ENCODE measurements around the gene GRID2IP. TPM values are rescaled to one million over a fixed set of nuclear protein-coding genes. Genes with fewer than 3 reads are reported as not detected.

GRID2IP gene
- total RNA-seq, 2 experiments from 2014 or later, result 0.28 to 0.53 TPM

- POLR2A ChIA-PET, result interaction anchor here (1.0 kb wide), 1 partner anchor 46 kb away, joined by 3 read pairs; no protein-coding TSS in a partner anchor
- H3K36me3 Mint-ChIP-seq, result no peaks in the 10 kb centered on the region
- no peak for DNase-seq
- H3K4me3 Mint-ChIP-seq, result no peak overlapping the region
- peaks cover 41% of the 10 kb centered on the region for H3K27me3 Mint-ChIP-seq
- H3K4me1 Mint-ChIP-seq, result peaks cover 11% of the 10 kb centered on the region
- no peak for ATAC-seq (ENCODE audit: low read depth)
- H3K9me3 Mint-ChIP-seq, result no peaks in the 10 kb centered on the region
- H3K27ac Mint-ChIP-seq, result no peak overlapping the region
Measured at GRCh38 chr7:6528401-6529130, 22.7 kb downstream of the GRID2IP start.

DNA sequence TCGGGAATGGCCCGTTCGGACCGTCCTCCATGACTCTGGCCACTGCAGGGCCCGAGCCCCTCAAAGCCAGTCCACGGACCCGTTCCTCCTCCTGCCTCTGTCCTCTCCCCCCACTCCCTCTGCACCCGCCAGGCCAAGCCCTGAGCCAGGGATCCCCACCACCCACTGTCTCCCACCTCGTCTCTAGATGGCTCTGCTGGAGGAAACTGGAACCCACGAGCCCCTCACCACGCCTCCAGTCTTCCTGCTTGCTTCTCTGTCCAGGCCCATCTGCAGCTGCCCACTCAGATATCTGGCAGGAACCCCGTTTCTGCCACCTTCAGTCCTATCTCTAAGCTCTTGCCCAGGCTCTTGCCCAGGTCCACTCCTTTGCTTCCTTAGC is 24.3 kb downstream of the GRID2IP start:
- Mint-ChIP-seq H3K4me3 (peak overlapping the region; percentile 71), H3K27ac (no peak overlapping the region), H3K9me3 (no peaks in the 10 kb centered on the region), H3K27me3 (peaks cover 37% of the 10 kb centered on the region), H3K36me3 (no peaks in the 10 kb centered on the region), H3K4me1 (peaks cover 11% of the 10 kb centered on the region)
- POLR2A ChIA-PET, result interaction anchor here (1.0 to 1.1 kb wide), 2 partner anchors 9 to 34 kb away, joined by 3 read pairs; no protein-coding TSS in a partner anchor
- ATAC-seq (ENCODE audit: low read depth) (no peak), DNase-seq (no peak)

DNA sequence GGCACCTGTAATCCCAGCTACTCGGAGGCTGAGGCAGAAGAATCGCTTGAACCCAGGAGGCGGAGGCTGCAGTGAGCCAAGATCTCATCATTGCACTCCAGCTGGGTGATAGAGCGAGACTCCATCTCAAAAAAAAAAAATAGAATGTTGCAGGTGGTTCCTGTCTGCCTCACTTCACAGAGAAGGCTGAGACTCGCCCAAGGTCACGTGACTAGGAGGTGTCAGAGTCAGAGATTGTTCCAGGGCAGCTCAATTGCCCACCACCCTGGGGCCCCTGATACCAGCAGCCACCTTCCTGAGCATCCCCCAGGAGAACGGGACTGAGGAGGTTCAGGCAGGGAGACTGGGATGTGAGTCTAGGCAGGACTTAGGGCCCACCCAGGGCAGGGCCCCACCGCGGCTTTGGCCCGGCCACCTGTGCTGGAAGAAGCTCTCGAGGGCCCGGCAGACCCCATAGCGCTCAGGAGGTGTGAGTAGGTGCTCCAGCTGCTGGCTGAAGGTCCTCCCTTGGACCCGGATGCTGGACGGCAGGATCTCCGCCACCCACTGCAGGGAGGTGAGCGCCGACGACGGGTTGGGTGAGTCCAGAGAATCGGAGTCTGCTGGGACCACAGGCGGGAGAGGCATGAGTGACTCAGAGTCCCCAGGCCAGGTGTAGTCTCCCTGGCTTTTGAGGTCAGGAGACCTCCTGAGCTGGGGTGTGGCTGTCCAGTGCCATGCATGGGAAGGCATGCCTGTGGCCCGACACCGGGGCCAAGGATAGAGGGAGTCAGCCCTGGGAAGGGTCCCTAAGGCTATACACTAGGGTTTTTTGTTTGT is 30.9 kb downstream of the GRID2IP start:
- POLR2A ChIA-PET, result interaction anchor here (0.8 kb wide), 1 partner anchor 57 kb away, joined by 4 read pairs; the partner anchor contains the start of gene ZDHHC4
- ATAC-seq (ENCODE audit: low read depth) (no peak), DNase-seq (no peak)
- peaks cover 2% of the 10 kb centered on the region for H3K27me3 Mint-ChIP-seq
- H3K9me3 Mint-ChIP-seq, result no peaks in the 10 kb centered on the region
- H3K4me1 Mint-ChIP-seq, result peaks cover 8% of the 10 kb centered on the region
- H3K4me3 Mint-ChIP-seq, result no peak overlapping the region
- no peaks in the 10 kb centered on the region for H3K36me3 Mint-ChIP-seq
- no peak overlapping the region for H3K27ac Mint-ChIP-seq

GRCh38 chr7:6516387-6516983 is 34.8 kb downstream of the GRID2IP start:
- DNase-seq (peak; percentile 70), ATAC-seq (ENCODE audit: low read depth) (peak; percentile 80)
- Mint-ChIP-seq H3K9me3 (no peaks in the 10 kb centered on the region), H3K4me3 (peak overlapping the region; percentile 79), H3K27ac (peak overlapping the region; percentile 8), H3K4me1 (peaks cover 8% of the 10 kb centered on the region), H3K27me3 (peaks cover 2% of the 10 kb centered on the region), H3K36me3 (no peaks in the 10 kb centered on the region)
- POLR2A ChIA-PET, result no interaction called here

DNA sequence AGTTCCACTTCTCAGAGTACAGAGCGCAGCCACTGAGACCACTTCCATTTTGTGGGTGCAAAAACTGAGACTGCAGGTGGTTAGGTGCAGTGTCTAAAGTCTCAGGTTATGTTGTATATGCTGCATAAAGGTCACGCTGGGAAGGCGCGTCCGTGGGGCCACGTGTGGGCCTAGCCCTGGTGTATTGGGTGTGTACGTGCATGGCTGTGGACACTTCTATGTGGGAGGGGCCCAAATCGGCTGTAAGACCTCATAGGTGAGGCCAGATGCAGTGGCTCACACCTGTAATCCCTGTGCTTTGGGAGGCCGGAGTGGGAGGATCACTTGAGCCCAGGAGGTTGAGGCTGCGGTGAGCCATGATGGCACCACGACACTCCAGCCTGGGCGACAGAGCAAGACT is 37.7 kb downstream of the GRID2IP start:
- POLR2A ChIA-PET, result interaction anchor here (0.6 kb wide), 1 partner anchor 376 kb away, joined by 3 read pairs; no protein-coding TSS in a partner anchor
- no peak for DNase-seq

GRCh38 chr7:6512892-6513291 is 38.4 kb downstream of the GRID2IP start:
- ATAC-seq (ENCODE audit: low read depth) (no peak), DNase-seq (no peak)
- H3K4me3 Mint-ChIP-seq, result no peak overlapping the region
- H3K4me1 Mint-ChIP-seq, result peaks cover 8% of the 10 kb centered on the region
- POLR2A ChIA-PET, result interaction anchor here (0.6 kb wide), 1 partner anchor 377 kb away, joined by 3 read pairs; no protein-coding TSS in a partner anchor
- H3K27me3 Mint-ChIP-seq, result peaks cover 2% of the 10 kb centered on the region
- H3K36me3 Mint-ChIP-seq, result no peaks in the 10 kb centered on the region
- H3K27ac Mint-ChIP-seq, result no peak overlapping the region
- no peaks in the 10 kb centered on the region for H3K9me3 Mint-ChIP-seq

More for the DNA sequence above, 37.7 kb downstream of the GRID2IP start:
- ATAC-seq (ENCODE audit: low read depth), result no peak
- Mint-ChIP-seq H3K36me3 (no peaks in the 10 kb centered on the region), H3K9me3 (no peaks in the 10 kb centered on the region), H3K27ac (no peak overlapping the region), H3K4me1 (peaks cover 8% of the 10 kb centered on the region), H3K4me3 (no peak overlapping the region), H3K27me3 (peaks cover 2% of the 10 kb centered on the region)

- H3K27me3 Mint-ChIP-seq, result no peaks in the 10 kb centered on the region
- no peaks in the 10 kb centered on the region for H3K36me3 Mint-ChIP-seq
- H3K4me3 Mint-ChIP-seq, result no peak overlapping the region
- no peak overlapping the region for H3K27ac Mint-ChIP-seq
- H3K4me1 Mint-ChIP-seq, result no peaks in the 10 kb centered on the region
- ATAC-seq (ENCODE audit: low read depth), result no peak
- no peak for DNase-seq
- POLR2A ChIA-PET, result interaction anchor here (0.6 to 1.3 kb wide), 2 partner anchors 36 to 49 kb away, joined by 3 to 4 read pairs; no protein-coding TSS in a partner anchor
- H3K9me3 Mint-ChIP-seq, result no peaks in the 10 kb centered on the region
Measured at GRCh38 chr7:6510476-6511133, 40.7 kb downstream of the GRID2IP start.

- Mint-ChIP-seq H3K9me3 (no peaks in the 10 kb centered on the region), H3K27me3 (no peaks in the 10 kb centered on the region)
Measured at GRCh38 chr7:6508950-6509349, 42.3 kb downstream of the GRID2IP start.

DNA sequence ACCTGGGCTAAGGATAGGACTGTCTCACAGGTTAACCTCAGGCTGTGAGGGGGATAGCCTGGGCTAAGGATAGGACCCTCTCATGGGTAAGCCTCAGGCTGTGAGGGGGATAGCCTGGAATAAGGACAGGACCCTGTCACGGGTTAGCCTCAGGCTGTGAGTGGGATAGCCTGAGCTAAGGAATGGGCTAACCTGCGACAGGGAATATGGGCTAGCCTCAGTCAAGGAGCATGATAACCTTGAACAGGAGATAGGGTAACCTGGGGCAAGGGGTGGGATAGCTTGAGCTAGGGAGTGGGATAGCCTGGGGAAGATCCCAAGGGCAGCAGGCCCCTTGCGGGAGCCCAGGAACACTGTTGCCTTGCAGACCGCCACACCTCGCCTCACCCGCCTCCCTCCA is 42.7 kb downstream of the GRID2IP start:
- DNase-seq (no peak), ATAC-seq (ENCODE audit: low read depth) (no peak)
- no peaks in the 10 kb centered on the region for H3K27me3 Mint-ChIP-seq
- POLR2A ChIA-PET, result interaction anchor here (0.5 kb wide), 1 partner anchor 53 kb away, joined by 3 read pairs; no protein-coding TSS in a partner anchor
- no peaks in the 10 kb centered on the region for H3K9me3 Mint-ChIP-seq
- H3K36me3 Mint-ChIP-seq, result no peaks in the 10 kb centered on the region
- no peak overlapping the region for H3K4me3 Mint-ChIP-seq
- no peaks in the 10 kb centered on the region for H3K4me1 Mint-ChIP-seq
- no peak overlapping the region for H3K27ac Mint-ChIP-seq

More at GRCh38 chr7:6508950-6509349, 42.3 kb downstream of the GRID2IP start:
- POLR2A ChIA-PET, result interaction anchor here (0.5 kb wide), 1 partner anchor 53 kb away, joined by 3 read pairs; no protein-coding TSS in a partner anchor
- DNase-seq, result no peak
- H3K36me3 Mint-ChIP-seq, result no peaks in the 10 kb centered on the region
- no peak for ATAC-seq (ENCODE audit: low read depth)
- no peaks in the 10 kb centered on the region for H3K4me1 Mint-ChIP-seq
- no peak overlapping the region for H3K4me3 Mint-ChIP-seq
- no peak overlapping the region for H3K27ac Mint-ChIP-seq

GRCh38 chr7:6507906-6508305 is 43.4 kb downstream of the GRID2IP start:
- DNase-seq, result no peak
- POLR2A ChIA-PET, result no interaction called here
- no peaks in the 10 kb centered on the region for H3K4me1 Mint-ChIP-seq
- no peaks in the 10 kb centered on the region for H3K9me3 Mint-ChIP-seq
- no peak for ATAC-seq (ENCODE audit: low read depth)
- H3K27ac Mint-ChIP-seq, result no peak overlapping the region
- no peak overlapping the region for H3K4me3 Mint-ChIP-seq
- no peaks in the 10 kb centered on the region for H3K36me3 Mint-ChIP-seq
- no peaks in the 10 kb centered on the region for H3K27me3 Mint-ChIP-seq

DNA sequence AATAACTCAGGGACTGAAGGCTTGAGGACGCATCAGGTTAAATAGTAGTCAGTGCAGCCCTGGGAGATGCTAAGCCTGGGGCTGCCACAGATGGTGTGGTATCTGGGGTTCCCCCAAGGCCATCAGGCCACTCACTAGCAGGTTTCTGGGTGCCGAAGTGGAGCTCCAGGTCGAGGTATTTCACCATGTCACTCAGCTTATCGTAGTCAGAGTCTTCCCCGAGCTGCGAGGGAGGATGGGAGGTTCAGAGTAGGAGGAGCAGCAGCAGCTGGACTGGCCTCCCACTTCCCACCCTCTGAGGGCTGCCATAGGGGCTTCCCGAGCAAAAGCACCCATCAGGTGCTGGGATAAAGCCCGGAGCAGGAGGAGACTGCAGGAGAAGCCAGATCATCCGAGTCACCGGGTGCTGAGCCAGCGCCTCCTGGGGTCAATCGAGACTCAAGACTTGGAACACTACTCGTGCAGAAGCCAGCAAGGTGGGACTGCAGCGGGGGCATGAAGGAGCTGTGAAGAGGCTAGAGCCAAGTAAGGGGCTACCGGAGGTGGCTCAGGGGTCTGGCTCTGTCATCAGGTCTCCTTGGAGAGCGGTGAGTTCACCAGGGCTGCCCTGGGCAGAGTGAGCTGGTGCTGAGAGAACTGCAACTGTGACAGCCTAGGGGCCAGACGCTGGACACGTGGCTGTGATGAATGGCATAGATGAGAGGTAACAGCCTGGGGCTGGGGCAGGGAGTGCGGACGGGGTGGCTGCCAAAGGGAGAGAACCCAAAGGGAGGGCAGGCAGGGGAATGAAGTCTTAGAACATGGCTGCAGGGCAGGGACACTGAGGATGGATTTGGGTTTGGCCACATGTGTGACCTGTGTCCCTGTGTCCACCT is 45.3 kb downstream of the GRID2IP start:
- POLR2A ChIA-PET, result interaction anchor here (0.7 to 1.0 kb wide), 2 partner anchors 58 to 63 kb away, joined by 3 to 7 read pairs; partner anchors contain the start of gene DAGLB
- H3K27me3 Mint-ChIP-seq, result peaks cover 2% of the 10 kb centered on the region
- H3K27ac Mint-ChIP-seq, result no peak overlapping the region
- no peak for ATAC-seq (ENCODE audit: low read depth)
- H3K36me3 Mint-ChIP-seq, result no peaks in the 10 kb centered on the region
- H3K4me1 Mint-ChIP-seq, result no peaks in the 10 kb centered on the region
- DNase-seq, result no peak
- no peak overlapping the region for H3K4me3 Mint-ChIP-seq
- no peaks in the 10 kb centered on the region for H3K9me3 Mint-ChIP-seq

DNA sequence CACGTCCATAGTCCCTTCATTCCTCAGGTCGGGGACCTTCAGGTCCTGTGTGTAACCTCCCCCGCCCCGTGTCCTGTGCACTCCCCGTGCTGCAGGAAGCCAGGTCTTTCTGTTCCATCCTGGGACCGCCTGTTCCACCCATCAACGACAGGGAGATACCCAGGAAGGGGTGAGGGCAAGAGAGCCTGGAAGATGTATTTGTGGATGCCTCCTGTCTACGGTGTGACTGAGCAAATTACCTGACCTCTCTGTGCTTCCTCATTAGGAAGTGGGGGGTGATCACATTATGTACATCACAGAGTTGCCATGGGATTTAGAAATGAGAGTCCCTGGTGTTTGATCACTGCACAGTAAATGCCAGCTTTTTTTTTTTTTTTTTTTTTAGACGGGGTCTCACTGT is 46.3 kb downstream of the GRID2IP start:
- H3K27ac Mint-ChIP-seq, result peak overlapping the region; percentile 95
- no peaks in the 10 kb centered on the region for H3K36me3 Mint-ChIP-seq
- no peak for ATAC-seq (ENCODE audit: low read depth)
- no peak for DNase-seq
- H3K27me3 Mint-ChIP-seq, result peaks cover 2% of the 10 kb centered on the region
- H3K4me3 Mint-ChIP-seq, result peak overlapping the region; percentile 97
- no peaks in the 10 kb centered on the region for H3K4me1 Mint-ChIP-seq
- H3K9me3 Mint-ChIP-seq, result no peaks in the 10 kb centered on the region
- POLR2A ChIA-PET, result interaction anchor here (0.7 kb wide), 1 partner anchor 63 kb away, joined by 7 read pairs; no protein-coding TSS in a partner anchor
